Activated CD4-positive, alpha-beta T cell treated with anti-CD3 and anti-CD28 coated beads, Interleukin-2, amount 10 ng/mL, durations not matched to agents 7 days and 5 days (primary cell): ENCODE measurements around the gene PDE10A. TPM values are rescaled to one million over a fixed set of nuclear protein-coding genes. Genes with fewer than 3 reads are reported as not detected.

ENCODE experiments used
- CTCF ChIA-PET: fragments of 350-600 bp; sonication (Branson Sonifier 250); formaldehyde crosslinking; loops from one replicate; lab custom pipeline; 2021; ENCODE audit warnings: antibody characterized with exemption; lab: Charles Lee
- POLR2A ChIA-PET: fragments of 350-600 bp; sonication (Branson Sonifier 250); formaldehyde crosslinking; loops from one replicate; lab custom pipeline; 2021; ENCODE audit warnings: antibody characterized with exemption; lab: Charles Lee
- DNase-seq: peaks from one replicate; pipeline ENCODE4 v3.0.0-alpha.2; 2020
- H3K27ac Mint-ChIP-seq: one replicate; pipeline ENCODE4 v1.8.0; 2021; ENCODE audit warnings: mild to moderate bottlenecking, moderate library complexity, mixed read lengths
- H3K27me3 Mint-ChIP-seq: one replicate; pipeline ENCODE4 v1.8.0; 2021; ENCODE audit warnings: mixed read lengths
- H3K36me3 Mint-ChIP-seq: one replicate; pipeline ENCODE4 v1.8.0; 2021; ENCODE audit warnings: low read depth, mixed read lengths
- H3K4me1 Mint-ChIP-seq: one replicate; pipeline ENCODE4 v1.8.0; 2021; ENCODE audit warnings: mixed read lengths
- H3K4me3 Mint-ChIP-seq: one replicate; pipeline ENCODE4 v1.8.0; 2021; ENCODE audit warnings: mild to moderate bottlenecking, moderate library complexity, mixed read lengths
- H3K9me3 Mint-ChIP-seq: one replicate; pipeline ENCODE4 v1.8.0; 2021; ENCODE audit warnings: mixed read lengths
- total RNA-seq, 2 experiments: library from RNA; stranded (reverse); gene quantifications; one replicate each; pipeline ENCODE4 v1.2.3, GENCODE V29; 2021

Gene PDE10A
- total RNA-seq, 2 experiments from 2014 or later = not detected

- Mint-ChIP-seq H3K27me3 (peaks cover 2% of the 10 kb centered on the region), H3K9me3 (peaks cover 11% of the 10 kb centered on the region), H3K4me1 (no peaks in the 10 kb centered on the region), H3K27ac (no peak overlapping the region), H3K36me3 (no peaks in the 10 kb centered on the region), H3K4me3 (no peak overlapping the region)
- DNase-seq = no peak
- ChIA-PET CTCF (interaction anchor here (0.6 kb wide), 1 partner anchor 10 kb away, joined by 3 read pairs; no protein-coding TSS in a partner anchor), POLR2A (no interaction called here)
These were observed 11.4 kb upstream of the PDE10A start for GRCh38 chr6:165674155-165675029.

- Mint-ChIP-seq H3K4me3 (no peak overlapping the region), H3K27me3 (peaks cover 9% of the 10 kb centered on the region), H3K4me1 (no peaks in the 10 kb centered on the region), H3K27ac (no peak overlapping the region), H3K9me3 (no peaks in the 10 kb centered on the region), H3K36me3 (no peaks in the 10 kb centered on the region)
- ChIA-PET CTCF (no interaction called here), POLR2A (no interaction called here)
- no peak for DNase-seq
These were observed 8.3 kb upstream of the PDE10A start for GRCh38 chr6:165671222-165671768.

DNA sequence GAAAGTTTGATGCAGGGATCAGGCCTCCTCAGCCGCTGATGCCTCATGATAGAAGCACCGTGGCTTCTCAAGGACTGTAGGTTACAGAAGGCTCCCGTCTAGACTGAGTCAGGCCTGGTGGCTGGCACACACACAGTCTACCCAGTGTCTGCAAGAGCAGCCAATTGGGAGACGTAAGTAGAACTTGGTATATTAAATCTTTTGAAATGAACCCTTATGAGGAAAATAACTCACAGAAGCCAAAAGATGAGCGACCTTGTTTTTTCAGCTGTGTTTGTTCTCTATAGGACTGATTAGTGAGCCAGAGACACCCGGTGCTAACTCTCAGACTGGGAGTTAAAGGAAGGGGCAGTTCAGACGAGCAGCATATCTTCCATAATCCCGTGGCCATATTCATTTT is 5.9 kb upstream of the PDE10A start:
- Mint-ChIP-seq H3K36me3 (no peaks in the 10 kb centered on the region), H3K4me1 (peaks cover 2% of the 10 kb centered on the region), H3K9me3 (no peaks in the 10 kb centered on the region), H3K27me3 (peaks cover 29% of the 10 kb centered on the region), H3K4me3 (no peak overlapping the region), H3K27ac (no peak overlapping the region)
- POLR2A ChIA-PET = no interaction called here
- CTCF ChIA-PET = interaction anchor here (0.6 kb wide), 1 partner anchor 91 kb away, joined by 5 read pairs; no protein-coding TSS in a partner anchor
- no peak for DNase-seq

DNA sequence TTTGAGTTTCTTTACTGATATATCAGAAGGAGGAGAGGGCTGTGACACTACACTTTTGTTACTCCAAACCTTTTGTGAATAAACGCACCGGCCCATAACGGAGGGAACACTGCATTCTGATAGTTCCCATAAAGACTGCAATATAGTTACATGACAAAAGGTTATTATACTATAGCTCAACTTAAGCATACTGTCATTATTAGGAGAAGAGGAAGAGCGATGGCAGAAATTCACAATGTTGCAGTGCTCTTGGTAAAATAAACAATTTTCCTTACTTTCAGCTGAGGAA is 2.3 kb upstream of the PDE10A start:
- H3K27ac Mint-ChIP-seq = no peak overlapping the region
- H3K9me3 Mint-ChIP-seq = no peaks in the 10 kb centered on the region
- POLR2A ChIA-PET = no interaction called here

DNA sequence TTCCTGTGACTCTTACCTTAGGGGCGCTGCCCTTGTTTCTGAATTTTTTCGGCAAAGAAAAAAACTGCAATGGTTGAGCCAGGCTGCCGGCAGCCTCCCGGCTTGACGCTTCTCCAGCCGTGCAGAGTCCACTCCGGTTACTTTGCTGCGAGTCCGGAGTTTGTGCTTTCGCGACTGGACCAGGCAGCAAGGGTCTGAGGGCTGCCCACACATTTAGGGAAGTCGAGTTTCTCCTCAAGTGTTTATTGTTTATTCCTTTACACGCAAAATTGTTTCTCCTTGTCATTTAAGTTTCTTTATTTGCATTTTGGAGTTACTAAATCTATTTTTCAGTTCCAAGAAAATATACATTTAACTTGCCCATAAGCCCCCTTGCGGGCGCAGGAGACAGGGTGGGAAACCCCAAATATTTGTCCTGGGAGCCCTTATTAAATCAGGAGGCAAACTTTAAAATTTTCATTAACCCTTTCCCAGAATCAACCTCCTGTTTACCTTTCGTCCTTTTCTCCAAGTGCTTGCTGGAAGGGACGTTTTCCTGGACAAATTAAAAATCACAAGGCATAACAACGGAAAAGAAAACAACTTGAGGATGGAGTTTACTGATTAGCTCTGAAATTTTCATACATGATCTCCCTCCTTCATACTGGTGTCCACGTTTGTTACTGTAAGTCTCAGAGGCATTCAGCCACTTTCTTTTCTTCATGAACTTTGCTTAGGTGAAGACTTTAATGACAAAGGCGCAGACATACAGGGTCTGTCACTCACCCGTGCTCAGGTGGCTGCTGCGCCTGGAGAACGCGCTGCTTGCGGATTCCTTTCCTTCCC is 1.7 kb upstream of the PDE10A start:
- POLR2A ChIA-PET = no interaction called here
- H3K27me3 Mint-ChIP-seq = peaks cover 40% of the 10 kb centered on the region
- peaks cover 7% of the 10 kb centered on the region for H3K4me1 Mint-ChIP-seq
- no peaks in the 10 kb centered on the region for H3K9me3 Mint-ChIP-seq
- no peak overlapping the region for H3K27ac Mint-ChIP-seq
- CTCF ChIA-PET = no interaction called here
- H3K36me3 Mint-ChIP-seq = no peaks in the 10 kb centered on the region
- DNase-seq = no peak
- H3K4me3 Mint-ChIP-seq = no peak overlapping the region

More for the DNA sequence above, 2.3 kb upstream of the PDE10A start:
- H3K27me3 Mint-ChIP-seq = peaks cover 35% of the 10 kb centered on the region
- CTCF ChIA-PET = no interaction called here
- H3K4me1 Mint-ChIP-seq = peaks cover 7% of the 10 kb centered on the region
- no peaks in the 10 kb centered on the region for H3K36me3 Mint-ChIP-seq
- H3K4me3 Mint-ChIP-seq = no peak overlapping the region
- no peak for DNase-seq

- H3K4me3 Mint-ChIP-seq = no peak overlapping the region
- H3K4me1 Mint-ChIP-seq = peaks cover 7% of the 10 kb centered on the region
- ChIA-PET CTCF (interaction anchor here (0.6 kb wide), 1 partner anchor 10 kb away, joined by 3 read pairs; no protein-coding TSS in a partner anchor), POLR2A (no interaction called here)
- H3K36me3 Mint-ChIP-seq = no peaks in the 10 kb centered on the region
- H3K9me3 Mint-ChIP-seq = no peaks in the 10 kb centered on the region
- no peak overlapping the region for H3K27ac Mint-ChIP-seq
- DNase-seq = no peak
- peaks cover 48% of the 10 kb centered on the region for H3K27me3 Mint-ChIP-seq
These were observed 906 bp upstream of the PDE10A start for GRCh38 chr6:165663736-165664558.

GRCh38 chr6:165663377-165663735 is 315 bp upstream of the PDE10A start:
- H3K4me3 Mint-ChIP-seq = no peak overlapping the region
- ChIA-PET POLR2A (no interaction called here), CTCF (no interaction called here)
- peaks cover 7% of the 10 kb centered on the region for H3K4me1 Mint-ChIP-seq
- no peak for DNase-seq
- no peaks in the 10 kb centered on the region for H3K36me3 Mint-ChIP-seq
- peaks cover 53% of the 10 kb centered on the region for H3K27me3 Mint-ChIP-seq
- no peaks in the 10 kb centered on the region for H3K9me3 Mint-ChIP-seq
- H3K27ac Mint-ChIP-seq = peak overlapping the region; percentile 60

GRCh38 chr6:165662041-165662748 is 846 bp downstream of the PDE10A start:
- Mint-ChIP-seq H3K27me3 (peaks cover 61% of the 10 kb centered on the region), H3K27ac (no peak overlapping the region), H3K9me3 (no peaks in the 10 kb centered on the region), H3K4me1 (peaks cover 7% of the 10 kb centered on the region), H3K36me3 (no peaks in the 10 kb centered on the region), H3K4me3 (no peak overlapping the region)
- no peak for DNase-seq
- ChIA-PET POLR2A (no interaction called here), CTCF (no interaction called here)

- H3K4me3 Mint-ChIP-seq = no peak overlapping the region
- H3K27me3 Mint-ChIP-seq = peaks cover 58% of the 10 kb centered on the region
- H3K36me3 Mint-ChIP-seq = no peaks in the 10 kb centered on the region
- no peak for DNase-seq
- H3K9me3 Mint-ChIP-seq = no peaks in the 10 kb centered on the region
- CTCF ChIA-PET = no interaction called here
- no peak overlapping the region for H3K27ac Mint-ChIP-seq
- H3K4me1 Mint-ChIP-seq = peaks cover 7% of the 10 kb centered on the region
- POLR2A ChIA-PET = no interaction called here
These were observed 1.4 kb downstream of the PDE10A start for GRCh38 chr6:165661664-165662025.

GRCh38 chr6:165660857-165661663 is 2.0 kb downstream of the PDE10A start:
- H3K27me3 Mint-ChIP-seq = peaks cover 53% of the 10 kb centered on the region
- no peaks in the 10 kb centered on the region for H3K9me3 Mint-ChIP-seq
- H3K36me3 Mint-ChIP-seq = no peaks in the 10 kb centered on the region
- H3K4me3 Mint-ChIP-seq = no peak overlapping the region
- no peak overlapping the region for H3K27ac Mint-ChIP-seq
- ChIA-PET POLR2A (no interaction called here), CTCF (no interaction called here)
- DNase-seq = no peak
- H3K4me1 Mint-ChIP-seq = peaks cover 7% of the 10 kb centered on the region

DNA sequence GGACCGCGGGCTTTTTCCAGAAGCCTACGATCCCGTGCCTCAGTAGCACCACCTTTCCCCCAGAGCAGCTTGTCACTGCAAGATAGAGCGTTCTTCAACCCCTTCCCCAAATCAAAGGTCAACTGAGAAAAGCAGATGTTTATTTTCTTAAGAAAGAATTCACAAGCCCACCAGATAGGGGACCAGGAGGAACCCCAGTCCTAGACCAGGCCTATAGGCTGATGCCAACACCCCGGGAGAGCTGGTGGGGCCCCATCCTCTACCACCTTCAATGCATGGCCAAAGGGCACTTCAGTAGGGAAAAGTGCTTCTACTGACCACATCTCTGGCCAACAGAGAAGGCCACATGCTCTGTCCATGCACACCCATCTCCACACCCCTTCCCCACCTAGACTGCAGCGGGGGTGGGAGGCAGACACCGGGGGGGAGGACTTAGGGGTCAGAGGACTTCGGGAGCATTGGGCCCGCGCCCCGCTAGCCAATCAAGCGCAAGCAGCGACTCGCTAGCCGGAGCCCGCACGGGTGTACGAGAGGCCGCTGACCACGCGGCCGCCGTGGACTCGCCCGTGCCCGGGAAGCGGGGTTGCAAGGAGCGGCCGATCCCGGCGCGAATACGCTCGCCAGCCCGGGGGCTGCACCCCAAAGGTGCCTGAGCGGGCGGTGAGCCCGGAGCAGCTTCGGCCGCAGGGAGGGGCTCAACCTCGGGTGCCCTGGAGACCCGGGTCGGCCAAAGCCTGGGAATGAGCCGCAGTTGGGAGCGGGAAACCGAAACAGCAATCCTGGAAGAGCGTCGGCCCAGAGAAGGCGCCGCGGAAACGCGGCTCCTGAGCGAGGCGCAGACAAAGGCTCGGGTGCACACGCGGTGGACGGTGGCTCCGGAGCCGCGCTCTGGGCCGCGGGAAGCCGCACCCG is 2.8 kb downstream of the PDE10A start:
- DNase-seq = no peak
- ChIA-PET POLR2A (no interaction called here), CTCF (no interaction called here)
- no peaks in the 10 kb centered on the region for H3K36me3 Mint-ChIP-seq
- H3K4me3 Mint-ChIP-seq = no peak overlapping the region
- peaks cover 46% of the 10 kb centered on the region for H3K27me3 Mint-ChIP-seq
- no peaks in the 10 kb centered on the region for H3K9me3 Mint-ChIP-seq
- peaks cover 7% of the 10 kb centered on the region for H3K4me1 Mint-ChIP-seq
- no peak overlapping the region for H3K27ac Mint-ChIP-seq
